NB4 (cell line): ENCODE results near the gene RBM43.
"Not testable (repeated sequence)": the region's sequence is repeated elsewhere in the genome, so short reads cannot be mapped to it uniquely, and the experiment has no call there.

Experiments used
- CTCF ChIP-seq: IDR thresholded peaks from one replicate; pipeline ENCODE4 v1.5.1; 2012; ENCODE audit warnings: low read depth, low read length
- MYC ChIP-seq: IDR thresholded peaks from 2 replicates; pipeline ENCODE4 v1.6.1; 2011; ENCODE audit warnings: low read depth, low read length
- POLR2A ChIP-seq: IDR thresholded peaks from 2 replicates; pipeline ENCODE4 v1.6.1; 2011; ENCODE audit warnings: mild to moderate bottlenecking; ENCODE audit not compliant: insufficient read length; ENCODE audit errors: extremely low read depth

DNA sequence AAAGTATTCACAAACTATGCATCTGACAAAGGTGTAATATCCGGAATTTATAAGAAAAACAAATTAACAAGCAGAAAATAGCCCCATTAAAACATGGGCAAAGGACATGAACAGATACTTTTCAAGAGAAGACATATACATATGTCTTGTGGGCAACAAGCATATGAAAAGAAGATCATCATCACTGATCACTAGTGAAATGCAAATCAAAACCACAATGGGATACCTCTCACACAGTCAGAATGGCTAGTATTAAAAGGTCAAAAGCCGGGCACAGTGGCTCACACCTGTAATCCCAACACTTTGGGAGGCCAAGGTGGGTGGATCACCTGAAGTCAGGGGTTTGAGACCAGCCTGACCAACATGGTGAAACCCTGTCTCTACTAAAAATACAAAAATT, 28.4 kb downstream of the RBM43 start:
- not testable (repeated sequence) for TF ChIP-seq POLR2A, CTCF, MYC
